Activated CD4-positive, CD25-positive, alpha-beta regulatory T cell treated with anti-CD3 and anti-CD28 coated beads, Interleukin-2, amount 50 U/mL, for 16 hours (primary cell): ENCODE measurements around the gene NAA80.

Source experiments
- DNase-seq: peaks from one replicate; pipeline ENCODE4 v3.0.0-alpha.2; 2020; ENCODE audit warnings: low read depth, low spot score

NAA80 gene

GRCh38 chr3:50330330-50330729 lies 31.1 kb upstream of the NAA80 start:
- no peak for DNase-seq

GRCh38 chr3:50327943-50328691 lies 28.9 kb upstream of the NAA80 start, which contains the start of gene TUSC2:
TUSC2 (minus strand) TSS chr3:50328223; CDS start chr3:50328099, 124 bp downstream.
- peak; percentile 89 for DNase-seq

- no peak for DNase-seq
Observed at GRCh38 chr3:50327129-50327528, 27.9 kb upstream of the NAA80 start.

- DNase-seq = no peak
Observed at GRCh38 chr3:50326182-50326541, 27.0 kb upstream of the NAA80 start.

GRCh38 chr3:50325497-50326181 lies 26.4 kb upstream of the NAA80 start:
- DNase-seq = no peak

GRCh38 chr3:50325113-50325480 lies 25.9 kb upstream of the NAA80 start:
- no peak for DNase-seq

- DNase-seq = no peak
Observed at GRCh38 chr3:50324351-50325112, 25.3 kb upstream of the NAA80 start.

GRCh38 chr3:50323614-50324199 lies 24.5 kb upstream of the NAA80 start:
- DNase-seq = no peak

- no peak for DNase-seq
Observed at GRCh38 chr3:50323092-50323600, 23.9 kb upstream of the NAA80 start.

GRCh38 chr3:50322386-50323091 lies 23.3 kb upstream of the NAA80 start, which contains the start of gene HYAL2:
HYAL2 (minus strand) TSS chr3:50322745; CDS start chr3:50320489, 2,256 bp downstream.
- DNase-seq = no peak

- DNase-seq = no peak
Observed at GRCh38 chr3:50322115-50322385, 22.8 kb upstream of the NAA80 start.

GRCh38 chr3:50321336-50322114 lies 22.3 kb upstream of the NAA80 start:
- DNase-seq = peak; percentile 65

- no peak for DNase-seq
Observed at GRCh38 chr3:50320853-50321335, 21.7 kb upstream of the NAA80 start.

GRCh38 chr3:50319894-50320625 lies 20.9 kb upstream of the NAA80 start:
- no peak for DNase-seq

- DNase-seq = no peak
Observed at GRCh38 chr3:50319181-50319893, 20.1 kb upstream of the NAA80 start.

GRCh38 chr3:50318615-50319014 lies 19.4 kb upstream of the NAA80 start:
- DNase-seq = no peak

GRCh38 chr3:50318163-50318562 lies 19.0 kb upstream of the NAA80 start:
- no peak for DNase-seq

GRCh38 chr3:50317300-50317699 lies 18.1 kb upstream of the NAA80 start:
- no peak for DNase-seq

- no peak for DNase-seq
Observed at GRCh38 chr3:50316657-50317242, 17.5 kb upstream of the NAA80 start.
